ENCODE measurements around the gene MTCL3. TPM values are rescaled to one million over a fixed set of nuclear protein-coding genes. Genes with fewer than 3 reads are reported as not detected.
"Not testable (repeated sequence)": the region's sequence is repeated elsewhere in the genome, so short reads cannot be mapped to it uniquely, and the experiment has no call there.

The MTCL3 gene

GRCh38 chr6:127436578-127437110 lies 82.5 kb downstream of the MTCL3 start:
- Histone ChIP-seq H3K36me3 (no peaks in the 10 kb centered on the region), H3K27me3 (no peaks in the 10 kb centered on the region), H3K9me3 (no peaks in the 10 kb centered on the region), H3K4me3 (no peak overlapping the region), H3K27ac (no peak overlapping the region), H3K4me1 (no peaks in the 10 kb centered on the region)
- intact Hi-C loops (cut with DNase I; ENCODE audit: low total_unique reads), result no loop called here
- TF ChIP-seq POLR2A (IDR thresholded peaks at IDR 0.05), result no peak
- TF ChIP-seq CTCF (IDR thresholded peaks at IDR 0.05), result no peak
- TF ChIP-seq POLR2AphosphoS5 (IDR thresholded peaks at IDR 0.05), result no peak
- DNase-seq (ENCODE audit: low spot score in 2 of 2), result no peak

GRCh38 chr6:127435626-127436220 lies 83.4 kb downstream of the MTCL3 start:
- Histone ChIP-seq H3K36me3 (no peaks in the 10 kb centered on the region), H3K4me1 (no peaks in the 10 kb centered on the region), H3K4me3 (no peak overlapping the region), H3K27me3 (no peaks in the 10 kb centered on the region), H3K9me3 (no peaks in the 10 kb centered on the region), H3K27ac (no peak overlapping the region)
- DNase-seq (ENCODE audit: low spot score in 2 of 2), result no peak
- intact Hi-C loops (cut with DNase I; ENCODE audit: low total_unique reads), result no loop called here
- TF ChIP-seq POLR2AphosphoS5 (IDR thresholded peaks at IDR 0.05), result no peak
- no peak for TF ChIP-seq POLR2A (IDR thresholded peaks at IDR 0.05)
- TF ChIP-seq CTCF (IDR thresholded peaks at IDR 0.05), result no peak

GRCh38 chr6:127434651-127435050 lies 84.5 kb downstream of the MTCL3 start:
- Histone ChIP-seq H3K4me3 (no peak overlapping the region), H3K27me3 (no peaks in the 10 kb centered on the region), H3K9me3 (no peaks in the 10 kb centered on the region), H3K27ac (no peak overlapping the region), H3K4me1 (no peaks in the 10 kb centered on the region), H3K36me3 (no peaks in the 10 kb centered on the region)
- DNase-seq (ENCODE audit: low spot score in 2 of 2), result no peak
- TF ChIP-seq POLR2AphosphoS5 (IDR thresholded peaks at IDR 0.05) (no peak), CTCF (IDR thresholded peaks at IDR 0.05) (no peak), POLR2A (IDR thresholded peaks at IDR 0.05) (no peak)
- intact Hi-C loops (cut with DNase I; ENCODE audit: low total_unique reads), result no loop called here

- H3K36me3 ChIP-seq; H3K27ac ChIP-seq; intact Hi-C loops (cut with DNase I; ENCODE audit: low total_unique reads); H3K9me3 ChIP-seq; H3K27me3 ChIP-seq; H3K4me3 ChIP-seq; DNase-seq (ENCODE audit: low spot score in 2 of 2); H3K4me1 ChIP-seq: not testable (repeated sequence)
Measured at GRCh38 chr6:127428562-127428961, 90.6 kb downstream of the MTCL3 start.

- Histone ChIP-seq H3K4me3 (no peak overlapping the region), H3K27ac (no peak overlapping the region), H3K9me3 (no peaks in the 10 kb centered on the region), H3K4me1 (no peaks in the 10 kb centered on the region), H3K27me3 (no peaks in the 10 kb centered on the region), H3K36me3 (no peaks in the 10 kb centered on the region)
- TF ChIP-seq POLR2A (IDR thresholded peaks at IDR 0.05) (no peak), CTCF (IDR thresholded peaks at IDR 0.05) (no peak), POLR2AphosphoS5 (IDR thresholded peaks at IDR 0.05) (no peak)
- intact Hi-C loops (cut with DNase I; ENCODE audit: low total_unique reads), result no loop called here
- no peak for DNase-seq (ENCODE audit: low spot score in 2 of 2)
Measured at GRCh38 chr6:127423921-127424320, 95.2 kb downstream of the MTCL3 start.

Other genes starting within 250 kb of the MTCL3 start
- gene ECHDC1, start 175.7 kb downstream of the MTCL3 start, total RNA-seq, result 10 to 100 TPM; 56.7 to 93.7 (median 82.2) TPM
- gene KIAA0408, start 59.9 kb downstream of the MTCL3 start, total RNA-seq, result 10 to 100 TPM in 1 of 3 donors, 1 to 10 TPM in 2; 2.2 to 42.7 (median 3.3) TPM
- under 1 TPM in 2 of 3 donors, not detected in 1; 0.44 to 0.66 TPM for gene C6orf58, start 57.8 kb upstream of the MTCL3 start, total RNA-seq

Data from breast epithelium (tissue), 4 donors.